Measurements from ENCODE around the gene NETO2. TPM values are rescaled to one million over a fixed set of nuclear protein-coding genes. Genes with fewer than 3 reads are reported as not detected.
"Not testable (repeated sequence)": the region's sequence is repeated elsewhere in the genome, so short reads cannot be mapped to it uniquely, and the experiment has no call there.

NETO2 gene
- total RNA-seq, 1 donor from 2014 or later, result 6.2 TPM

- peaks cover 42% of the 10 kb centered on the region for H3K27me3 Mint-ChIP-seq (ENCODE audit: low read depth)
- H3K4me3 Mint-ChIP-seq (ENCODE audit: low read depth), result no peak overlapping the region
- no peaks in the 10 kb centered on the region for H3K9me3 Mint-ChIP-seq
- peaks cover 11% of the 10 kb centered on the region for H3K4me1 Mint-ChIP-seq (ENCODE audit: low read depth)
- no peak for DNase-seq (ENCODE audit: low spot score)
- H3K27ac Mint-ChIP-seq, result no peak overlapping the region
- no peaks in the 10 kb centered on the region for H3K36me3 Mint-ChIP-seq (ENCODE audit: low read depth)
- intact Hi-C loops (cut with micrococcal nuclease), result loop anchor here (10.0 kb wide), 2 partner anchors 288 to 602 kb away; no protein-coding TSS in a partner anchor
Observed at GRCh38 chr16:47113130-47113529, 30.6 kb downstream of the NETO2 start.

- Mint-ChIP-seq H3K36me3 (ENCODE audit: low read depth) (no peaks in the 10 kb centered on the region), H3K4me3 (ENCODE audit: low read depth) (no peak overlapping the region), H3K4me1 (ENCODE audit: low read depth) (peaks cover 11% of the 10 kb centered on the region), H3K9me3 (no peaks in the 10 kb centered on the region), H3K27ac (no peak overlapping the region), H3K27me3 (ENCODE audit: low read depth) (peaks cover 30% of the 10 kb centered on the region)
- DNase-seq (ENCODE audit: low spot score), result no peak
- intact Hi-C loops (cut with micrococcal nuclease), result loop anchor here (10.0 kb wide), 2 partner anchors 286 to 604 kb away; no protein-coding TSS in a partner anchor
Observed at GRCh38 chr16:47110939-47111338, 32.8 kb downstream of the NETO2 start.

GRCh38 chr16:47109361-47109760 is 34.4 kb downstream of the NETO2 start:
- Mint-ChIP-seq H3K4me3 (ENCODE audit: low read depth) (no peak overlapping the region), H3K4me1 (ENCODE audit: low read depth) (peaks cover 6% of the 10 kb centered on the region), H3K9me3 (no peaks in the 10 kb centered on the region), H3K27me3 (ENCODE audit: low read depth) (peaks cover 31% of the 10 kb centered on the region), H3K36me3 (ENCODE audit: low read depth) (no peaks in the 10 kb centered on the region), H3K27ac (no peak overlapping the region)
- DNase-seq (ENCODE audit: low spot score), result no peak
- intact Hi-C loops (cut with micrococcal nuclease), result no loop called here

GRCh38 chr16:47102921-47103320 is 40.8 kb downstream of the NETO2 start:
- H3K9me3 Mint-ChIP-seq; DNase-seq (ENCODE audit: low spot score); intact Hi-C loops (cut with micrococcal nuclease); H3K4me1 Mint-ChIP-seq (ENCODE audit: low read depth); H3K36me3 Mint-ChIP-seq (ENCODE audit: low read depth); H3K27ac Mint-ChIP-seq; H3K4me3 Mint-ChIP-seq (ENCODE audit: low read depth): not testable (repeated sequence)
- peaks cover 16% of the 10 kb centered on the region for H3K27me3 Mint-ChIP-seq (ENCODE audit: low read depth)

GRCh38 chr16:47097154-47097553 is 46.6 kb downstream of the NETO2 start:
- H3K9me3 Mint-ChIP-seq; H3K27ac Mint-ChIP-seq; intact Hi-C loops (cut with micrococcal nuclease); H3K4me1 Mint-ChIP-seq (ENCODE audit: low read depth); DNase-seq (ENCODE audit: low spot score); H3K36me3 Mint-ChIP-seq (ENCODE audit: low read depth); H3K4me3 Mint-ChIP-seq (ENCODE audit: low read depth): not testable (repeated sequence)
- H3K27me3 Mint-ChIP-seq (ENCODE audit: low read depth), result peaks cover 17% of the 10 kb centered on the region

- intact Hi-C loops (cut with micrococcal nuclease), result no loop called here
- H3K9me3 Mint-ChIP-seq, result no peaks in the 10 kb centered on the region
- no peaks in the 10 kb centered on the region for H3K36me3 Mint-ChIP-seq (ENCODE audit: low read depth)
- no peak overlapping the region for H3K4me3 Mint-ChIP-seq (ENCODE audit: low read depth)
- H3K4me1 Mint-ChIP-seq (ENCODE audit: low read depth), result peaks cover 1% of the 10 kb centered on the region
- no peak for DNase-seq (ENCODE audit: low spot score)
- peaks cover 17% of the 10 kb centered on the region for H3K27me3 Mint-ChIP-seq (ENCODE audit: low read depth)
- H3K27ac Mint-ChIP-seq, result no peak overlapping the region
Observed at GRCh38 chr16:47096297-47096696, 47.4 kb downstream of the NETO2 start.

GRCh38 chr16:47084198-47084597 is 59.5 kb downstream of the NETO2 start:
- Mint-ChIP-seq H3K36me3 (ENCODE audit: low read depth) (no peaks in the 10 kb centered on the region), H3K27me3 (ENCODE audit: low read depth) (peaks cover 5% of the 10 kb centered on the region), H3K4me1 (ENCODE audit: low read depth) (peaks cover 2% of the 10 kb centered on the region), H3K4me3 (ENCODE audit: low read depth) (no peak overlapping the region), H3K9me3 (no peaks in the 10 kb centered on the region), H3K27ac (no peak overlapping the region)
- no peak for DNase-seq (ENCODE audit: low spot score)
- intact Hi-C loops (cut with micrococcal nuclease), result no loop called here

GRCh38 chr16:47082099-47082865 is 61.5 kb downstream of the NETO2 start:
- Mint-ChIP-seq H3K9me3 (no peaks in the 10 kb centered on the region), H3K36me3 (ENCODE audit: low read depth) (no peaks in the 10 kb centered on the region), H3K4me1 (ENCODE audit: low read depth) (no peaks in the 10 kb centered on the region), H3K27me3 (ENCODE audit: low read depth) (peaks cover 8% of the 10 kb centered on the region), H3K4me3 (ENCODE audit: low read depth) (no peak overlapping the region), H3K27ac (no peak overlapping the region)
- intact Hi-C loops (cut with micrococcal nuclease), result no loop called here
- DNase-seq (ENCODE audit: low spot score), result no peak

- intact Hi-C loops (cut with micrococcal nuclease), result no loop called here
- Mint-ChIP-seq H3K27me3 (ENCODE audit: low read depth) (peaks cover 8% of the 10 kb centered on the region), H3K9me3 (no peaks in the 10 kb centered on the region), H3K36me3 (ENCODE audit: low read depth) (no peaks in the 10 kb centered on the region), H3K27ac (no peak overlapping the region), H3K4me1 (ENCODE audit: low read depth) (no peaks in the 10 kb centered on the region), H3K4me3 (ENCODE audit: low read depth) (no peak overlapping the region)
- DNase-seq (ENCODE audit: low spot score), result no peak
Observed at GRCh38 chr16:47081115-47081514, 62.6 kb downstream of the NETO2 start.

- DNase-seq (ENCODE audit: low spot score), result no peak
- no peaks in the 10 kb centered on the region for H3K9me3 Mint-ChIP-seq
- H3K36me3 Mint-ChIP-seq (ENCODE audit: low read depth), result no peaks in the 10 kb centered on the region
- H3K27ac Mint-ChIP-seq, result no peak overlapping the region
- no peaks in the 10 kb centered on the region for H3K4me1 Mint-ChIP-seq (ENCODE audit: low read depth)
- no peak overlapping the region for H3K4me3 Mint-ChIP-seq (ENCODE audit: low read depth)
- intact Hi-C loops (cut with micrococcal nuclease), result no loop called here
- peaks cover 8% of the 10 kb centered on the region for H3K27me3 Mint-ChIP-seq (ENCODE audit: low read depth)
Observed at GRCh38 chr16:47079860-47080259, 63.9 kb downstream of the NETO2 start.

- intact Hi-C loops (cut with micrococcal nuclease), result no loop called here
- DNase-seq (ENCODE audit: low spot score), result no peak
- Mint-ChIP-seq H3K4me1 (ENCODE audit: low read depth) (peaks cover 11% of the 10 kb centered on the region), H3K4me3 (ENCODE audit: low read depth) (no peak overlapping the region), H3K27me3 (ENCODE audit: low read depth) (peaks cover 7% of the 10 kb centered on the region), H3K36me3 (ENCODE audit: low read depth) (no peaks in the 10 kb centered on the region), H3K27ac (no peak overlapping the region), H3K9me3 (no peaks in the 10 kb centered on the region)
Observed at GRCh38 chr16:47073223-47074155, 70.3 kb downstream of the NETO2 start.

- no peak for DNase-seq (ENCODE audit: low spot score)
- peaks cover 5% of the 10 kb centered on the region for H3K27me3 Mint-ChIP-seq (ENCODE audit: low read depth)
- peaks cover 11% of the 10 kb centered on the region for H3K4me1 Mint-ChIP-seq (ENCODE audit: low read depth)
- no peak overlapping the region for H3K27ac Mint-ChIP-seq
- H3K4me3 Mint-ChIP-seq (ENCODE audit: low read depth), result no peak overlapping the region
- no peaks in the 10 kb centered on the region for H3K36me3 Mint-ChIP-seq (ENCODE audit: low read depth)
- intact Hi-C loops (cut with micrococcal nuclease), result no loop called here
- no peaks in the 10 kb centered on the region for H3K9me3 Mint-ChIP-seq
Observed at GRCh38 chr16:47072158-47072557, 71.6 kb downstream of the NETO2 start.

All from activated T-helper 2 cell treated with anti-CD3 and anti-CD28 coated beads, Interferon-gamma antibody, Interleukin-2, Interleukin-4, amounts not matched to agents 10 μg/mL and 5 μg/mL and 100 μg/mL, durations not matched to agents 14 hours and 24 hours and 36 hours (primary cell).